Vagina (tissue), 2 donors: Measurements from ENCODE around the gene CPSF4.

Source experiments
- CTCF ChIP-seq, 3 experiments: fragments of 450-650 bp in 2 of 3; fragments of 200-600 bp in 1 of 3; sonication (generic) in 1 of 3; IDR thresholded peaks; one replicate each; pipeline ENCODE4 v1.5.1; 2017 to 2019; ENCODE audit warnings: antibody characterized with exemption in 3 of 3, mild to moderate bottlenecking in 2 of 3, moderate library complexity in 2 of 3
- POLR2A ChIP-seq, 2 donors: fragments of 450-650 bp; IDR thresholded peaks; one replicate each; pipeline ENCODE4 v1.6.1; 2017; ENCODE audit warnings: antibody characterized with exemption in 2 of 2, mild to moderate bottlenecking in 2 of 2, moderate library complexity in 2 of 2
- POLR2AphosphoS5 ChIP-seq, 2 donors: sonication (generic); formaldehyde crosslinking; IDR thresholded peaks; one replicate each; pipeline ENCODE4 v1.9.0; 2017; ENCODE audit warnings: antibody characterized with exemption in 2 of 2, mild to moderate bottlenecking in 2 of 2, low read depth in 1 of 2; ENCODE audit not compliant: insufficient read depth in 1 of 2

GRCh38 chr7:99398891-99399445 is 39.8 kb upstream of the CPSF4 start:
- no peak for TF ChIP-seq POLR2A (IDR thresholded peaks at IDR 0.05)
- no peak for TF ChIP-seq CTCF (IDR thresholded peaks at IDR 0.05)
- no peak for TF ChIP-seq POLR2AphosphoS5 (IDR thresholded peaks at IDR 0.05; ENCODE audit: insufficient read depth in 1 of 2, low read depth in 1 of 2)
